Chondrocyte (in vitro differentiated cells): ENCODE measurements around the gene TBC1D22B. TPM values are rescaled to one million over a fixed set of nuclear protein-coding genes. Genes with fewer than 3 reads are reported as not detected.
"Not testable (repeated sequence)": the region's sequence is repeated elsewhere in the genome, so short reads cannot be mapped to it uniquely, and the experiment has no call there.

ENCODE experiments used
- DNase-seq: peaks from one replicate; pipeline ENCODE4 v3.0.0; 2021; ENCODE audit warnings: mixed read lengths, low spot score
- H3K27ac Mint-ChIP-seq: one replicate; pipeline ENCODE4 v1.8.0; 2021; ENCODE audit warnings: mild to moderate bottlenecking, moderate library complexity, mixed read lengths; ENCODE audit not compliant: unreplicated experiment
- H3K27me3 Mint-ChIP-seq: 2 replicates; pipeline ENCODE4 v1.8.0; 2021; ENCODE audit warnings: low read depth, mixed read lengths
- H3K36me3 Mint-ChIP-seq: 2 replicates; pipeline ENCODE4 v1.8.0; 2021; ENCODE audit warnings: low read depth, mixed read lengths
- H3K4me1 Mint-ChIP-seq: 2 replicates; pipeline ENCODE4 v1.8.0; 2021; ENCODE audit warnings: low read depth, mild to moderate bottlenecking, mixed read lengths
- H3K4me3 Mint-ChIP-seq: one replicate; pipeline ENCODE4 v1.8.0; 2021; ENCODE audit warnings: mild to moderate bottlenecking, moderate library complexity, mixed read lengths; ENCODE audit not compliant: unreplicated experiment
- H3K9me3 Mint-ChIP-seq: 2 replicates; pipeline ENCODE4 v1.8.0; 2021; ENCODE audit warnings: low read depth, mixed read lengths
- total RNA-seq: library from RNA; stranded (reverse); gene quantifications from 3 replicates; pipeline ENCODE4 v1.2.1, GENCODE V29; 2021
- TF ChIP-seq, protein P1 (sequence below): fragments of 200-600 bp; sonication (generic); IDR thresholded peaks from 2 replicates; pipeline ENCODE4 v1.5.0; 2021; ENCODE audit warnings: antibody characterized with exemption, mild to moderate bottlenecking, moderate library complexity

TBC1D22B gene
- total RNA-seq, 1 donor from 2014 or later, result 11.5 TPM

DNA sequence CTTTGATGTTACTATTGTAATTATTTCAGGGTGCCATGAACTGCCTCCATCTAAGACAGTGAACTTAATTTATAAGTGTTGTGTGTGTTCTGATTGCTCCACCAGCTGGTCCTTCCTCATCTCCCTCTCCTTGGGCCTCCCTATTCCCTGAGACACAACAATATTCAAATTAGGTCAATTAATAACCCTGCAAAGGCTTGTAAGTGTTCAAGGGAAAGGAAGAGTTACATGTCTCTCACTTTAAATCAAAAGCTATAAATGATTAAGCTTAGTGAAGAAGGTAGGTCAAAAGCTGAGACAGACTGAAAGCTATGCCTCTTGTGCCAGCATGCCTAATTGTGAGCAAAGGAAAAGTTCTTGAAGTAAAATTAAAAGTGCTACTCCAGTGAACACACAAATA, 35.9 kb downstream of the TBC1D22B start:
- TF ChIP-seq, protein P1, sequence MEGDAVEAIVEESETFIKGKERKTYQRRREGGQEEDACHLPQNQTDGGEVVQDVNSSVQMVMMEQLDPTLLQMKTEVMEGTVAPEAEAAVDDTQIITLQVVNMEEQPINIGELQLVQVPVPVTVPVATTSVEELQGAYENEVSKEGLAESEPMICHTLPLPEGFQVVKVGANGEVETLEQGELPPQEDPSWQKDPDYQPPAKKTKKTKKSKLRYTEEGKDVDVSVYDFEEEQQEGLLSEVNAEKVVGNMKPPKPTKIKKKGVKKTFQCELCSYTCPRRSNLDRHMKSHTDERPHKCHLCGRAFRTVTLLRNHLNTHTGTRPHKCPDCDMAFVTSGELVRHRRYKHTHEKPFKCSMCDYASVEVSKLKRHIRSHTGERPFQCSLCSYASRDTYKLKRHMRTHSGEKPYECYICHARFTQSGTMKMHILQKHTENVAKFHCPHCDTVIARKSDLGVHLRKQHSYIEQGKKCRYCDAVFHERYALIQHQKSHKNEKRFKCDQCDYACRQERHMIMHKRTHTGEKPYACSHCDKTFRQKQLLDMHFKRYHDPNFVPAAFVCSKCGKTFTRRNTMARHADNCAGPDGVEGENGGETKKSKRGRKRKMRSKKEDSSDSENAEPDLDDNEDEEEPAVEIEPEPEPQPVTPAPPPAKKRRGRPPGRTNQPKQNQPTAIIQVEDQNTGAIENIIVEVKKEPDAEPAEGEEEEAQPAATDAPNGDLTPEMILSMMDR, result no peak
- Mint-ChIP-seq H3K9me3 (peaks cover 2% of the 10 kb centered on the region), H3K4me1 (no peaks in the 10 kb centered on the region), H3K27ac (no peak overlapping the region), H3K4me3 (no peak overlapping the region), H3K27me3 (no peaks in the 10 kb centered on the region), H3K36me3 (peaks cover 38% of the 10 kb centered on the region)
- no peak for DNase-seq

DNA sequence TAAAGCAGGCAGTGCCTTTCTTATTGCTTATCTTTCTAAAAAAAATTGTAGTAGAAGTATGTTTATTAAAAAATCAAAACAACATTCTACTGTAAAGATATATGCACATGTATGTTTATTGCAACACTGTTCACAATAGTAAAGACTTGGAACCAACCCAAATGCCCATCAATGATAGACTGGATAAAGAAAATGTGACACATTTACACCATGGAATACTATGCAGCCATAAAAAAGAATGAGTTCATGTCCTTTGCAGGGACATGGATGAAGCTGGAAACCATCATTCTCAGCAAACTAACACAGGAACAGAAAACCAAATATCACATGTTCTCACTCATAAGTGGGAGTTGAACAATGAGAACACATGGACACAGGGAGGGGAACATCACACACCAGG, 40.1 kb downstream of the TBC1D22B start:
- H3K4me3 Mint-ChIP-seq, H3K27me3 Mint-ChIP-seq, H3K9me3 Mint-ChIP-seq, H3K27ac Mint-ChIP-seq, DNase-seq, H3K4me1 Mint-ChIP-seq: not testable (repeated sequence)
- H3K36me3 Mint-ChIP-seq, result peaks cover 24% of the 10 kb centered on the region

DNA sequence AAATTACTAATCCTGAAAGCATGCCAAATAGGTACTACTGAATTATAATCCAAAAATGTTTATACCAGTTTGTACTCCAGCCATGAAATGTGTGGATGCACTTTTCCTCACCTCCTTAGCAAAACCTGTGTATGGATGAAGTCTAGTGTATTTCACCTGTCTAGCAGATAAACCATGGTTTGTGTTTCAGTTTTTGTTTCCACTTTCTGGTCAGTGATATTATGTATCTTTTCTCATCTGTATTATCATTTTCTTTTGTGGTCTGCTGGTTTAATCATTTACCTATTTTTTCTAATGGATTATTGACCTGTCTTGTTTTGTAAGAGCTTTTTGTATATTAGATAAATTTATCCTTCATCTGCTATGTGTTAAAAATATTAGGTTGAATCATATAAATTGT, 41.4 kb downstream of the TBC1D22B start:
- peaks cover 2% of the 10 kb centered on the region for H3K4me1 Mint-ChIP-seq
- no peak overlapping the region for H3K4me3 Mint-ChIP-seq
- TF ChIP-seq, protein P1, result no peak
- H3K27ac Mint-ChIP-seq, result no peak overlapping the region
- DNase-seq, result no peak
- no peaks in the 10 kb centered on the region for H3K27me3 Mint-ChIP-seq
- H3K9me3 Mint-ChIP-seq, result peaks cover 2% of the 10 kb centered on the region
- H3K36me3 Mint-ChIP-seq, result peaks cover 20% of the 10 kb centered on the region

DNA sequence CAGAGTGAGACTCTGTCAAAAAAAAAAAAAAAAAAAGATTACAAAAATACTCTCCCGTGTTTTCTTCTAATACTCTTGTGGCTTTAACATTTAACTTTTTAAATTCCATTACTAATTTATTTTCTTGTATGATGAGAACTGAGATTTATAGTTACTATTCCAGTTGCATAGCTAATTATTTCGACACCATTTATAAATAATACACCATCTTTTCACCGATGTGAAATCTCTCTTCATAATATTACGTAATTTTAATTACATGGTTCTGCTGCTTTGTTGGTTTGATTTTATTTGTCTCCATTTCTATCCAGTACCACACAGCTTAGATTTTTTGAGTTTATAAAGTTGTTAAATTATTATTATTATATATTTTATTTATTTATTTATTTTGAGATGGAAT, 42.4 kb downstream of the TBC1D22B start:
- DNase-seq, result no peak
- TF ChIP-seq, protein P1, result no peak
- peaks cover 2% of the 10 kb centered on the region for H3K4me1 Mint-ChIP-seq
- H3K27me3 Mint-ChIP-seq, result no peaks in the 10 kb centered on the region
- no peak overlapping the region for H3K4me3 Mint-ChIP-seq
- no peak overlapping the region for H3K27ac Mint-ChIP-seq
- peaks cover 2% of the 10 kb centered on the region for H3K9me3 Mint-ChIP-seq
- H3K36me3 Mint-ChIP-seq, result peaks cover 16% of the 10 kb centered on the region

DNA sequence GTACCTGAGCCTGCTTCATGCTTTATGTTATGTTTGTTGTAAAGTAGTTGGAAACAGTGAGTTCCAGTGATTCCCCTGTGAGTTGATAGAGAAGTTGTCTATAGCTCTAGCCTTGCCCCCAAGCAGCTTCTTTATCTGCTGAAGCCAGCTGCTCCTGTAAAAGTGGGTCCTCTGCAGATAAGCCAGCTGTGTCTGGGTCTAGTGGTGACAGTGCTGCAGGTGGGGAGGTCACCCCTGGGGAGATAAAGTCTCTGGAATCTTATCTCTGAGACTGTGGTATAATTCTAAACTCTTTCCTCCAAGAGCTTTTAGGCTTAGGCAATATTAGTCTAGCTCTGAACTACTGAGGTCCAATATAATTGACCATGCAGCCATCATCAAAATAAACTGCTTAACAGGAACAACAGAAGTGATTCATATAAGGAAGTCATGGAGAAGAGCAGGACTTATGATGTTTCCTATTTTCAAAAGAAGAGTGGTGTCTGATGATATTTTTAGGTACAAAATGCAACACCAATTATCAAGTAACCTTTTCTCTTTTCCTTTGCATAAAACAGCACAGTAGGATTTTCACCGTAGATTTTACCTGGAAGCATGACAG, 44.6 kb downstream of the TBC1D22B start:
- DNase-seq, result no peak
- no peak overlapping the region for H3K27ac Mint-ChIP-seq
- H3K4me3 Mint-ChIP-seq, result no peak overlapping the region
- H3K4me1 Mint-ChIP-seq, result peaks cover 2% of the 10 kb centered on the region
- H3K9me3 Mint-ChIP-seq, result no peaks in the 10 kb centered on the region
- H3K27me3 Mint-ChIP-seq, result no peaks in the 10 kb centered on the region
- H3K36me3 Mint-ChIP-seq, result peaks cover 10% of the 10 kb centered on the region
- TF ChIP-seq, protein P1, result no peak

DNA sequence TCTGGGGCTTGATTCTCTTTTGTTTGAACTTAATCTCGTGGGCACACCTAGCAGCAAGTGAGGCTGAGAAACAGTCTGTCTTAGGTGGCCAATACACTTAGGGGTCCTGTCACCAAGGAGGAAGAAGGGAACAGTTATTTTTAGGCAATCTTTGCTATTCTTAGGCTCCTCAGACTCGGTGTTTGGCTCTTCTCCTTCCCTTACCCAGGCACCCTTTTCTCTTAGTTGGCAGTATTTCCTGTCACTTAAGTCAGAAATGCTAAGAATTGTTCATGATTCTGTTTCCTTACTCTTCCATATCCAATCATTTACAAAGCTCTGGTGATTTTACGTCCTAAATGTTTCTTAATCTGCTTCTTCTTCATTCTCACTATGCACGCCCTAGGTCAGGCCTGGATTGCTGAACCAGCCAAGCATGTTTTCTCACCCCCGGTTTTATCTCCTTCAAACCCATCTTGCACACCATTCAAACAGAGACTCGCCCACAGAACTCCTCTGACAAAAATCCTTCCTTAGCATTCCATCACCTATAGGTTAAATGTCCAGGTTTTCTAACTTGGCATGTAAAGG, 45.6 kb downstream of the TBC1D22B start:
- no peak overlapping the region for H3K4me3 Mint-ChIP-seq
- no peak overlapping the region for H3K27ac Mint-ChIP-seq
- no peaks in the 10 kb centered on the region for H3K27me3 Mint-ChIP-seq
- H3K9me3 Mint-ChIP-seq, result no peaks in the 10 kb centered on the region
- peaks cover 7% of the 10 kb centered on the region for H3K36me3 Mint-ChIP-seq
- TF ChIP-seq, protein P1, result no peak
- no peak for DNase-seq
- H3K4me1 Mint-ChIP-seq, result peaks cover 10% of the 10 kb centered on the region
